GM21447 (cell line): ENCODE results near the gene HCRT.
"Not testable (repeated sequence)": the region's sequence is repeated elsewhere in the genome, so short reads cannot be mapped to it uniquely, and the experiment has no call there.

Experiments
- ATAC-seq: cut with Tn5 transposase; IDR thresholded peaks from one replicate; pipeline ENCODE4 v1.9.1; 2021; ENCODE audit not compliant: unreplicated experiment

Gene HCRT

GRCh38 chr17:42141382-42141781 lies 43.9 kb downstream of the HCRT start:
- no peak for ATAC-seq

- ATAC-seq = not testable (repeated sequence)
Measured at GRCh38 chr17:42140690-42141089, 44.6 kb downstream of the HCRT start.

GRCh38 chr17:42138749-42139492 lies 46.3 kb downstream of the HCRT start:
- no peak for ATAC-seq

- ATAC-seq = no peak
Measured at GRCh38 chr17:42136654-42137051, 48.6 kb downstream of the HCRT start.

DNA sequence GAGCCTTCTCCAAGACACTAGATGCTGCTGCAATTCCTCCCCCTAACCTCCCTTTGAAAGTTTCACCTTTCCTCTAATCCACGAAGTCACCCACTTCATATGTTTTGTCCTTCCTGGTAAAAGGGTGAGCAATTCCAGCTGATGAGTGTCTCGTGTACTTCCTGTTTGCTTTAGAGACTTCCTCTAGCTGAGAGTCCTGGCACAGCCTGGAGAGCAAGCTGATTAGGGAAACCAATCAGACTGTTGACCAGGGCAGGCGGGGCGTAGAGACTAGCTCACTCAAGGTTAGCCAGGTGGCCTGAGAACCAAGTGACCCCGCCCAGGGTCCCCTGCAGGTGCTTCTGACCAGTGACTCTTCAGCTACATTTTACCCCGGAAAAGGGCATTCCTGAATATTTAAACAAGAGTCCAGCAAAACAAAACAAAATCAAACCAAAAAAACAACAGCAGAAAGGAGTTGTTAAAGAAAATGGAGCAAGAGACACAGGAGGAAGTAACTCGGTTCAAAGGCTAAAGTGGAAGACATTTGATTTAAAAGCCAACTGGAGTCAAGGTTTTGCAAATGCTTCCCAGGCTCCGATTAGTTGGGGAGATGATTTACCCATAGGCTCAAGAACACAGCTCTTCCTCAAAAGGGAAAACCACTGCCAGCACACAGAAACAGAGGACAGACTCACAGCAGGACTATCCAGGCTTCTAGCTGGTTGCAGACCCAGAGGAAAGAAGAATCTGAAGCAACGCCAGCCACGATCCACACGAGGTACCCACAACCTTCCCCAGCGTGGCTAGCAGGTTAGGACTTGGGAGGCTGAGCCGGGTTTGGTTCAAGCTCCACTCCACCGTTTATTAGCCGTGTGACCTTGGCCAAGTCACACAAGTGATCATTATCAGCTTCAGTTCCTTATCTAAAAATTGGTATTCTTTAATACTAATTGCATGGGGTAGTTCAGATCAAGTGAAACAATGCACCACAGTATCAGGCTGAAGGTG lies 49.3 kb downstream of the HCRT start:
- ATAC-seq = no peak

DNA sequence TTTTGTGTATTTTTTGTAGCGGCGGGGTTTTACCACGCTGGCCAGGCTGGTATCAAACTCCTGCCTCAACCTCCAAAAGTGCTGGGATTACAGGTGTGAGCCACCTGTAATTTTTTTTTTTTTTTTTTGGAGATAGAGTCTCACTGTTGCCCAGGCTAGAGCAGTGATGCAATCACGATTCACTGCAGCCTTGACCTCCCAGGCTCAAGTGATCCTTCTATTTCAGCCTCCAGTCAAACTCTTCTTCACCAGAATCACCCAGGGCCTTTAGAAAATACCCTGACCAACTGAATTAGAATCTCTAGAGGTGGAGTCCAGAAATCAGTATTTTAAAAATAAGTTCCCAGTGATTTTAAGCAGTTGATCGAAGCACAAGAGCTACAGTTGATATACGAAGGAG lies 50.1 kb downstream of the HCRT start:
- ATAC-seq = no peak
